IMR-90 (cell line): Measurements from ENCODE around the gene UBASH3A. TPM values are rescaled to one million over a fixed set of nuclear protein-coding genes. Genes with fewer than 3 reads are reported as not detected.

Experiments
- ATAC-seq: fragments of 200-7000 bp; cut with Tn5 transposase; 2 replicates; pipeline ENCODE4 v1.9.1; 2020; ENCODE audit warnings: low read depth, mild to moderate bottlenecking, moderate library complexity
- BruUV-seq: library from RNA; stranded (reverse); fragments of 400-500 nt; replicated peaks from 2 replicates; lab custom pipeline; 2021; lab: Mats Ljungman, UMichigan
- CTCF ChIA-PET: fragments of 300-600 bp; formaldehyde crosslinking; extraction: SDS; loops from one replicate; lab custom pipeline; 2021; ENCODE audit warnings: antibody characterized with exemption; lab: Yijun Ruan, JAX
- POLR2A ChIA-PET: fragments of 300-600 bp; sonication (Branson Sonifier 250); formaldehyde crosslinking; loops from one replicate; lab custom pipeline; 2022; ENCODE audit warnings: antibody characterized with exemption; ENCODE audit not compliant: unreplicated experiment; lab: Charles Lee
- DNase-seq: peaks from one replicate; pipeline ENCODE4 v3.0.0; 2013
- H2AFZ ChIP-seq: replicated peaks from 2 replicates; pipeline ENCODE3; 2013; ENCODE audit warnings: low read length, mild to moderate bottlenecking; ENCODE audit not compliant: poor library complexity
- H2AK5ac ChIP-seq: 2 replicates; pipeline ENCODE4 v1.6.1; 2013; ENCODE audit warnings: low read depth, low read length, inconsistent platforms
- H2AK9ac ChIP-seq: replicated peaks from 2 replicates; pipeline ENCODE3; 2013; ENCODE audit warnings: mild to moderate bottlenecking, low read depth, low read length, moderate library complexity; ENCODE audit not compliant: poor library complexity
- H2BK120ac ChIP-seq: 2 replicates; pipeline ENCODE4 v1.6.1; 2013; ENCODE audit warnings: low read depth, low read length, inconsistent platforms
- H2BK15ac ChIP-seq: 3 replicates; pipeline ENCODE4 v1.6.1; 2013; ENCODE audit warnings: low read depth, low read length, inconsistent platforms
- H2BK20ac ChIP-seq: 2 replicates; pipeline ENCODE4 v1.6.1; 2013; ENCODE audit warnings: low read depth, mild to moderate bottlenecking, inconsistent platforms, low read length, moderate library complexity
- H2BK5ac ChIP-seq: 2 replicates; pipeline ENCODE4 v1.6.1; 2013; ENCODE audit warnings: mild to moderate bottlenecking, low read depth, low read length, inconsistent platforms; ENCODE audit not compliant: poor library complexity, severe bottlenecking
- H3K14ac ChIP-seq: replicated peaks from 2 replicates; pipeline ENCODE4 v1.6.1; 2013; ENCODE audit warnings: low read depth, low read length, inconsistent platforms
- H3K18ac ChIP-seq: 2 replicates; pipeline ENCODE4 v1.6.1; 2013; ENCODE audit warnings: low read depth, low read length, control low read depth
- H3K23ac ChIP-seq: 2 replicates; pipeline ENCODE4 v1.6.1; 2013; ENCODE audit warnings: low read depth, low read length, inconsistent platforms
- H3K27ac ChIP-seq: 2 replicates; pipeline ENCODE4 v1.5.1; 2013; ENCODE audit warnings: mild to moderate bottlenecking, control low read depth, low read length; ENCODE audit not compliant: insufficient read depth
- H3K27me3 ChIP-seq: 2 replicates; pipeline ENCODE4 v1.6.1; 2013; ENCODE audit warnings: low read length; ENCODE audit not compliant: control insufficient read depth, insufficient read depth
- H3K36me3 ChIP-seq: 2 replicates; pipeline ENCODE4 v1.6.1; 2013; ENCODE audit warnings: low read length, mixed read lengths; ENCODE audit not compliant: control insufficient read depth, insufficient read depth
- H3K4ac ChIP-seq: 2 replicates; pipeline ENCODE4 v1.6.1; 2013; ENCODE audit warnings: low read depth, low read length, inconsistent platforms
- H3K4me1 ChIP-seq: 2 replicates; pipeline ENCODE4 v1.6.1; 2013; ENCODE audit warnings: low read length, mixed read lengths; ENCODE audit not compliant: control insufficient read depth, insufficient read depth
- H3K4me2 ChIP-seq: 2 replicates; pipeline ENCODE4 v1.6.1; 2013; ENCODE audit warnings: low read depth, mild to moderate bottlenecking, control low read depth, low read length, moderate library complexity
- H3K4me3 ChIP-seq: 2 replicates; pipeline ENCODE4 v1.5.1; 2013; ENCODE audit warnings: low read depth, mild to moderate bottlenecking, control low read depth, low read length, moderate library complexity; ENCODE audit not compliant: insufficient read depth
- H3K56ac ChIP-seq: 2 replicates; pipeline ENCODE4 v1.6.1; 2013; ENCODE audit warnings: low read length, inconsistent platforms; ENCODE audit not compliant: insufficient read depth; ENCODE audit errors: extremely low read depth
- H3K79me1 ChIP-seq, 2 experiments: 2 replicates each; pipeline ENCODE4 v1.6.1; 2013; ENCODE audit warnings: low read length in 2 of 2, inconsistent platforms in 1 of 2, low read depth in 1 of 2
- H3K9ac ChIP-seq: 2 replicates; pipeline ENCODE4 v1.6.1; 2013; ENCODE audit warnings: low read depth, low read length, control low read depth
- H3K9me1 ChIP-seq: 2 replicates; pipeline ENCODE4 v1.6.1; 2013; ENCODE audit warnings: low read length, inconsistent platforms; ENCODE audit not compliant: insufficient read depth
- H3K9me3 ChIP-seq: 2 replicates; pipeline ENCODE4 v1.6.1; 2013; ENCODE audit warnings: low read length; ENCODE audit not compliant: control insufficient read depth, insufficient read depth
- H4K20me1 ChIP-seq: 2 replicates; pipeline ENCODE4 v1.6.1; 2013; ENCODE audit warnings: low read length, inconsistent platforms; ENCODE audit not compliant: insufficient read depth
- H4K5ac ChIP-seq: 2 replicates; pipeline ENCODE4 v1.6.1; 2013; ENCODE audit warnings: mild to moderate bottlenecking, low read depth, low read length, control low read depth
- H4K8ac ChIP-seq, 2 experiments: 2 replicates each; pipeline ENCODE4 v1.6.1; 2013; ENCODE audit warnings: low read depth in 2 of 2, low read length in 2 of 2, control low read depth in 1 of 2, inconsistent platforms in 1 of 2
- H4K91ac ChIP-seq: 2 replicates; pipeline ENCODE4 v1.6.1; 2013; ENCODE audit warnings: low read depth, low read length, inconsistent platforms; ENCODE audit not compliant: insufficient read depth
- BHLHE40 ChIP-seq: fragments of 150-350 bp; IDR thresholded peaks from 2 replicates; pipeline ENCODE4 v1.6.1; 2016; ENCODE audit warnings: mild to moderate bottlenecking, low read depth, low read length
- CEBPB ChIP-seq: IDR thresholded peaks from 2 replicates; pipeline ENCODE4 v1.6.1; 2012; ENCODE audit warnings: low read depth, low read length, improper control_type of control experiment
- CHD1 ChIP-seq: IDR thresholded peaks from 2 replicates; pipeline ENCODE4 v1.6.1; 2012; ENCODE audit warnings: low read depth, low read length, improper control_type of control experiment
- FOS ChIP-seq: fragments of 150-350 bp; IDR thresholded peaks from 2 replicates; pipeline ENCODE4 v1.6.1; 2016; ENCODE audit warnings: low read depth, low read length
- MAFK ChIP-seq: IDR thresholded peaks from 2 replicates; pipeline ENCODE4 v1.6.1; 2012; ENCODE audit warnings: low read depth, low read length, improper control_type of control experiment
- MAZ ChIP-seq: IDR thresholded peaks from 2 replicates; pipeline ENCODE4 v1.6.1; 2012; ENCODE audit warnings: low read depth, mild to moderate bottlenecking, low read length, improper control_type of control experiment, moderate library complexity, borderline replicate concordance
- MXI1 ChIP-seq: IDR thresholded peaks from 2 replicates; pipeline ENCODE4 v1.6.1; 2012; ENCODE audit warnings: low read depth, mild to moderate bottlenecking, low read length, moderate library complexity, borderline replicate concordance
- NFE2L2 ChIP-seq: fragments of 150-350 bp; IDR thresholded peaks from 2 replicates; pipeline ENCODE4 v1.6.1; 2016; ENCODE audit warnings: low read depth, mild to moderate bottlenecking, low read length
- POLR2A ChIP-seq: IDR thresholded peaks from 2 replicates; pipeline ENCODE4 v1.6.1; 2012; ENCODE audit warnings: mild to moderate bottlenecking, low read depth, low read length
- RAD21 ChIP-seq: IDR thresholded peaks from 2 replicates; pipeline ENCODE4 v1.6.1; 2012; ENCODE audit warnings: low read length, improper control_type of control experiment
- RCOR1 ChIP-seq: IDR thresholded peaks from 2 replicates; pipeline ENCODE4 v1.6.1; 2012; ENCODE audit warnings: mild to moderate bottlenecking, low read length, improper control_type of control experiment; ENCODE audit not compliant: insufficient replicate concordance
- RFX5 ChIP-seq: IDR thresholded peaks from 2 replicates; pipeline ENCODE4 v1.8.0; 2012; ENCODE audit warnings: low read depth, mild to moderate bottlenecking, low read length, moderate library complexity
- SMC3 ChIP-seq: fragments of 150-350 bp; IDR thresholded peaks from 2 replicates; pipeline ENCODE4 v1.6.1; 2016; ENCODE audit warnings: low read depth, mild to moderate bottlenecking, antibody characterized with exemption, low read length, moderate library complexity
- WGBS, 2 experiments: methylation state at CpG; one replicate each; pipeline versions ENCODE4 v1.1.5 to v1.1.7; 2013; ENCODE audit warnings: missing lambda C conversion rate in 2 of 2; ENCODE audit not compliant: insufficient read length in 1 of 2; ENCODE audit errors: extremely low coverage in 2 of 2; 5-methylcytosine and 5-hydroxymethylcytosine counted together
- dilution Hi-C: fragments of 300-500 bp; cut with HindIII; formaldehyde crosslinking; loops from one replicate; pipeline ENCODE4 v1.14.3; 2018; ENCODE audit warnings: low sequenced_read_pairs; ENCODE audit not compliant: unreplicated experiment
- in situ Hi-C: fragments of 300-500 bp; cut with MboI; formaldehyde crosslinking; loops from 3 replicates; pipeline ENCODE4 v1.14.3; 2019; ENCODE audit warnings: low sequenced_read_pairs, inconsistent platforms, mixed read lengths
- intact Hi-C: fragments of 100-400 bp; cut with micrococcal nuclease; formaldehyde crosslinking; loops from 2 replicates; pipeline ENCODE4 v1.10.0; 2022
- polyA plus RNA-seq, 3 experiments: library from polyadenylated mRNA; depleted of rRNA; stranded (reverse); fragments of >200 nt; gene quantifications; 2 replicates each; pipeline ENCODE4 v1.2.3, GENCODE V29; 2012; ENCODE audit warnings: low replicate concordance in 1 of 3
- total RNA-seq: library from RNA; depleted of rRNA; stranded (reverse); fragments of >200 nt; gene quantifications from 2 replicates; pipeline ENCODE4 v1.2.3, GENCODE V29; 2012
- TF ChIP-seq, protein P1 (sequence below): fragments of 150-350 bp; IDR thresholded peaks from 2 replicates; pipeline ENCODE4 v1.6.1; 2016; ENCODE audit warnings: low read depth, mild to moderate bottlenecking, low read length, moderate library complexity, borderline replicate concordance
- TF ChIP-seq, protein P2 (sequence below): conservative IDR thresholded peaks from 2 replicates; pipeline ENCODE4 v1.5.1; 2012; ENCODE audit warnings: mild to moderate bottlenecking, low read depth, low read length, improper control_type of control experiment
- TF ChIP-seq, protein P3 (sequence below): fragments of 150-350 bp; IDR thresholded peaks from 2 replicates; pipeline ENCODE4 v1.6.1; 2017; ENCODE audit warnings: mild to moderate bottlenecking, antibody characterized with exemption, low read length, low read depth

Gene UBASH3A
- total and polyA plus RNA-seq, 2 of the 4 experiments (the other 2 are of a cell fraction), result not detected

DNA sequence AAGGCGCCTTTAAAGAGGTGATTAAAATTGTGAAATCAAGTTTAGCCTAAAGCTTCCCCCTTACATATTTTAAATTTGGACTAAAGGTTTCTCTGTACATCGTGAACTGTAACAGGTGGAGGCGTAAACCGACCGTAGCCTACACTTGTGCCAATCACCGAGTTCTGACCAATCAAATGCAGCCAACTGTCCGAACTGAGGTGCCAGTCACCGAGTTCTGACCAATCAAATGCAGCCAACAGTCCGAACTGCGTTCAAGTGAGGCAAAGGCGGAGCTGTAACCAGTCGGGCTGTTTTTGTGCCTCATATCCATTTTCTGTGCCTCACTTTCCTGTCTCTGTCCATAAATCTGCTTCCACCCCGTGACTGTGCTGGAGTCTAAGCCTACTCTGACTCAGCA, 44.8 kb upstream of the UBASH3A start:
- no peak overlapping the region for H3K18ac ChIP-seq
- intact Hi-C loops, result no loop called here
- H2BK5ac ChIP-seq, result no peak overlapping the region
- no peak overlapping the region for H2BK15ac ChIP-seq
- H3K4me3 ChIP-seq, result no peak overlapping the region
- in situ Hi-C loops, result no loop called here
- no peak overlapping the region for H2BK20ac ChIP-seq
- TF ChIP-seq MAZ (no peak), RFX5 (no peak), POLR2A (no peak), CHD1 (no peak), FOS (no peak), RAD21 (no peak), SMC3 (no peak), CEBPB (no peak), MAFK (no peak), MXI1 (no peak), NFE2L2 (no peak), BHLHE40 (no peak), RCOR1 (no peak)
- TF ChIP-seq, protein P1, sequence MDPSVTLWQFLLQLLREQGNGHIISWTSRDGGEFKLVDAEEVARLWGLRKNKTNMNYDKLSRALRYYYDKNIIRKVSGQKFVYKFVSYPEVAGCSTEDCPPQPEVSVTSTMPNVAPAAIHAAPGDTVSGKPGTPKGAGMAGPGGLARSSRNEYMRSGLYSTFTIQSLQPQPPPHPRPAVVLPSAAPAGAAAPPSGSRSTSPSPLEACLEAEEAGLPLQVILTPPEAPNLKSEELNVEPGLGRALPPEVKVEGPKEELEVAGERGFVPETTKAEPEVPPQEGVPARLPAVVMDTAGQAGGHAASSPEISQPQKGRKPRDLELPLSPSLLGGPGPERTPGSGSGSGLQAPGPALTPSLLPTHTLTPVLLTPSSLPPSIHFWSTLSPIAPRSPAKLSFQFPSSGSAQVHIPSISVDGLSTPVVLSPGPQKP, result no peak
- TF ChIP-seq, protein P2, sequence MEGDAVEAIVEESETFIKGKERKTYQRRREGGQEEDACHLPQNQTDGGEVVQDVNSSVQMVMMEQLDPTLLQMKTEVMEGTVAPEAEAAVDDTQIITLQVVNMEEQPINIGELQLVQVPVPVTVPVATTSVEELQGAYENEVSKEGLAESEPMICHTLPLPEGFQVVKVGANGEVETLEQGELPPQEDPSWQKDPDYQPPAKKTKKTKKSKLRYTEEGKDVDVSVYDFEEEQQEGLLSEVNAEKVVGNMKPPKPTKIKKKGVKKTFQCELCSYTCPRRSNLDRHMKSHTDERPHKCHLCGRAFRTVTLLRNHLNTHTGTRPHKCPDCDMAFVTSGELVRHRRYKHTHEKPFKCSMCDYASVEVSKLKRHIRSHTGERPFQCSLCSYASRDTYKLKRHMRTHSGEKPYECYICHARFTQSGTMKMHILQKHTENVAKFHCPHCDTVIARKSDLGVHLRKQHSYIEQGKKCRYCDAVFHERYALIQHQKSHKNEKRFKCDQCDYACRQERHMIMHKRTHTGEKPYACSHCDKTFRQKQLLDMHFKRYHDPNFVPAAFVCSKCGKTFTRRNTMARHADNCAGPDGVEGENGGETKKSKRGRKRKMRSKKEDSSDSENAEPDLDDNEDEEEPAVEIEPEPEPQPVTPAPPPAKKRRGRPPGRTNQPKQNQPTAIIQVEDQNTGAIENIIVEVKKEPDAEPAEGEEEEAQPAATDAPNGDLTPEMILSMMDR, result no peak
- TF ChIP-seq, protein P3, sequence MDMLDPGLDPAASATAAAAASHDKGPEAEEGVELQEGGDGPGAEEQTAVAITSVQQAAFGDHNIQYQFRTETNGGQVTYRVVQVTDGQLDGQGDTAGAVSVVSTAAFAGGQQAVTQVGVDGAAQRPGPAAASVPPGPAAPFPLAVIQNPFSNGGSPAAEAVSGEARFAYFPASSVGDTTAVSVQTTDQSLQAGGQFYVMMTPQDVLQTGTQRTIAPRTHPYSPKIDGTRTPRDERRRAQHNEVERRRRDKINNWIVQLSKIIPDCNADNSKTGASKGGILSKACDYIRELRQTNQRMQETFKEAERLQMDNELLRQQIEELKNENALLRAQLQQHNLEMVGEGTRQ, result no peak
- no peak overlapping the region for H2AK5ac ChIP-seq
- no peak overlapping the region for H3K23ac ChIP-seq
- peaks cover 17% of the 10 kb centered on the region for H3K27me3 ChIP-seq
- no peaks in the 10 kb centered on the region for H3K79me1 ChIP-seq
- H3K4me1 ChIP-seq, result no peaks in the 10 kb centered on the region
- H3K14ac ChIP-seq, result no peak overlapping the region
- H2AK9ac ChIP-seq, result no peak overlapping the region
- H4K91ac ChIP-seq, result no peak overlapping the region
- H4K5ac ChIP-seq, result no peak overlapping the region
- no peak overlapping the region for H3K56ac ChIP-seq
- no peak for DNase-seq
- no peak overlapping the region for H4K8ac ChIP-seq
- no peak overlapping the region for H2BK120ac ChIP-seq
- H3K9ac ChIP-seq, result no peak overlapping the region
- H4K20me1 ChIP-seq, result no peaks in the 10 kb centered on the region
- H3K4ac ChIP-seq, result no peak overlapping the region
- no peak overlapping the region for H3K4me2 ChIP-seq
- no peak overlapping the region for H3K27ac ChIP-seq
- no TSS peak for BruUV-seq
- H3K9me3 ChIP-seq, result no peaks in the 10 kb centered on the region
- 86% methylated on average over 3 of the region's 13 CpGs; no CpG with 5 or more reads in 1 of the 2 experiments for WGBS, 2 experiments
- no peaks in the 10 kb centered on the region for H3K36me3 ChIP-seq
- no peak overlapping the region for H2AFZ ChIP-seq
- H3K9me1 ChIP-seq, result no peaks in the 10 kb centered on the region
- ATAC-seq, result no peak
- dilution Hi-C loops, result no loop called here
- POLR2A ChIA-PET, result no interaction called here
- CTCF ChIA-PET, result no interaction called here
